Measurements from ENCODE around the gene PAK5. TPM values are rescaled to one million over a fixed set of nuclear protein-coding genes. Genes with fewer than 3 reads are reported as not detected.

PAK5 gene
- total and polyA plus RNA-seq, 2 donors from 2014 or later: 0.13 to 0.22 TPM

DNA sequence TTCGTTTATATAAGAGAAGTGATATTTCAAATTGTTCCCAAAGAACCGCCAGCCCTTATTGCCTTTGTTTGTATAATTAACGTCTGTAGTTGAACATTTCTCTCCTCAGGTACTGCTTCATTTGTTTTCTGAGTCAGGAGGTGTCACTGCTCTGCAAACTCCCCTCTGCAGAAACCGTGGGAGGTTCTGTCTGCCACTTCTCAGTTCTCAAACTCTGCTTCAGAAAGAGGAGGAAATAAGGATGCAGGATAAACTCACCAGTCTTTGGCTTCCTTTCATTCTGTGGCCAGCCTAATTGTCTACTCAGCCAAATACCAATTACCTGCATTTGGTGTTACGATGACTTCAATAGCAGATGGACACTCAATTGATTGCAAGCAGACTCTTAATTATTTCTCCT is 149.8 kb downstream of the PAK5 start:
- no peak for FAIRE-seq

DNA sequence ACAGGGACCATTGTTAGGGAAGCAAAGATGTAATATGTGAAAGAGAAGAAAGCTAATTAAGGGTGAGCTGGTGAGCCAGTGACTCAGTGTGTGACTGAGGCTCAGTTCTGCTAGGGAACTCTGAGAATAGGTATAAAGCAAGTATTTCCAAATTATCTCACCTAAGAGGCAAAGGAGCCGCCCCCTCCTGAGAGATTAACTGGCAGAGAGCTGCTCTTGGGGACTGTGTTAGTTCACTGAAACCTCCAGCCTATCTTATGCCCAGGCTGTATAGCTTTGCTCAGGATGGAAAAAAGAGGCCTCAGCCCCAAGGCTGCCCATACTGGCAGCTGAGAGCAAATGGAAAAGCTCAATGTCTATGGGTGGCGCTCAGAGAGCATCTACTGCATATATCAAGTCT is 152.0 kb downstream of the PAK5 start:
- FAIRE-seq (no peak), DNase-seq (no peak)
- H3K4me1 ChIP-seq (ENCODE audit: control insufficient read depth in 2 of 3, insufficient read depth in 2 of 3, low read depth in 1 of 3, low read length in 3 of 3): no peaks in the 10 kb centered on the region
- H3K27me3 ChIP-seq (ENCODE audit: control insufficient read depth, insufficient read depth, low read length): no peaks in the 10 kb centered on the region
- no peak overlapping the region for H3K4me3 ChIP-seq (ENCODE audit: low read length in 3 of 3)
- intact Hi-C loops (cut with DNase I): no loop called here
- H3K36me3 ChIP-seq (ENCODE audit: control insufficient read depth in 2 of 3, insufficient read depth in 3 of 3, low read length in 3 of 3): no peaks in the 10 kb centered on the region
- no peak overlapping the region for H3K27ac ChIP-seq (ENCODE audit: low read depth in 2 of 2, low read length in 2 of 2)
- H3K9me3 ChIP-seq (ENCODE audit: control insufficient read depth in 2 of 3, insufficient read depth in 1 of 3, low read length in 3 of 3): no peaks in the 10 kb centered on the region
- TF ChIP-seq, protein P1, sequence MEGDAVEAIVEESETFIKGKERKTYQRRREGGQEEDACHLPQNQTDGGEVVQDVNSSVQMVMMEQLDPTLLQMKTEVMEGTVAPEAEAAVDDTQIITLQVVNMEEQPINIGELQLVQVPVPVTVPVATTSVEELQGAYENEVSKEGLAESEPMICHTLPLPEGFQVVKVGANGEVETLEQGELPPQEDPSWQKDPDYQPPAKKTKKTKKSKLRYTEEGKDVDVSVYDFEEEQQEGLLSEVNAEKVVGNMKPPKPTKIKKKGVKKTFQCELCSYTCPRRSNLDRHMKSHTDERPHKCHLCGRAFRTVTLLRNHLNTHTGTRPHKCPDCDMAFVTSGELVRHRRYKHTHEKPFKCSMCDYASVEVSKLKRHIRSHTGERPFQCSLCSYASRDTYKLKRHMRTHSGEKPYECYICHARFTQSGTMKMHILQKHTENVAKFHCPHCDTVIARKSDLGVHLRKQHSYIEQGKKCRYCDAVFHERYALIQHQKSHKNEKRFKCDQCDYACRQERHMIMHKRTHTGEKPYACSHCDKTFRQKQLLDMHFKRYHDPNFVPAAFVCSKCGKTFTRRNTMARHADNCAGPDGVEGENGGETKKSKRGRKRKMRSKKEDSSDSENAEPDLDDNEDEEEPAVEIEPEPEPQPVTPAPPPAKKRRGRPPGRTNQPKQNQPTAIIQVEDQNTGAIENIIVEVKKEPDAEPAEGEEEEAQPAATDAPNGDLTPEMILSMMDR (IDR thresholded peaks at IDR 0.05; ENCODE audit: borderline replicate concordance, extremely low read depth, insufficient read depth): no peak
- no peak overlapping the region for H3K9ac ChIP-seq (ENCODE audit: low read length in 3 of 3)

More for the DNA sequence above, 149.8 kb downstream of the PAK5 start:
- Histone ChIP-seq H3K27ac (ENCODE audit: low read depth in 2 of 2, low read length in 2 of 2) (no peak overlapping the region), H3K27me3 (ENCODE audit: control insufficient read depth, insufficient read depth, low read length) (no peaks in the 10 kb centered on the region), H3K9me3 (ENCODE audit: control insufficient read depth in 2 of 3, insufficient read depth in 1 of 3, low read length in 3 of 3) (no peaks in the 10 kb centered on the region), H3K9ac (ENCODE audit: low read length in 3 of 3) (no peak overlapping the region), H3K4me3 (ENCODE audit: low read length in 3 of 3) (no peak overlapping the region), H3K4me1 (ENCODE audit: control insufficient read depth in 2 of 3, insufficient read depth in 2 of 3, low read depth in 1 of 3, low read length in 3 of 3) (no peaks in the 10 kb centered on the region), H3K36me3 (ENCODE audit: control insufficient read depth in 2 of 3, insufficient read depth in 3 of 3, low read length in 3 of 3) (no peaks in the 10 kb centered on the region)
- TF ChIP-seq, protein P1 (IDR thresholded peaks at IDR 0.05; ENCODE audit: borderline replicate concordance, extremely low read depth, insufficient read depth): no peak
- peak in 3 of 5 donors; percentile 43 to 65 (median 57) for DNase-seq
- intact Hi-C loops (cut with DNase I): no loop called here

DNA sequence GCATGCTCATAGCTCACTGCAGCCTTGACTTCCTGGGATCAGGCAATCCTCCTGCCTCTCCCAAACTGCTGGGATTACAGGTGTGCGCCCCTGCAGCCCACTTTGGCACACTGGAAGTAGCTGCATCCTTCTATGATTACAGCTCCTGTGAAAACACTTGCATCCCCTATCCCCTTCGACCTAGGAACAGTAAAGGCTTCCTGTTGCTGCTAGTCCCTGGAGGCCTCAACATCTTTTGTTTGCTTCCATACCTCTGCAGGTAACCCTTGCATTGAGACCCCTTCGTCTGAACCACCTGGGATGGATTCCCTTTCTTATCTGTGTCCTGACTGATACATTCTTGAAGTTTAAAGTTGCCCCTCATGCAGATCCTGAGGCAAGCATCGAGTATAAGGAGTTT is 152.4 kb downstream of the PAK5 start:
- TF ChIP-seq, protein P1 (IDR thresholded peaks at IDR 0.05; ENCODE audit: borderline replicate concordance, extremely low read depth, insufficient read depth): no peak
- no peak for FAIRE-seq
- Histone ChIP-seq H3K4me1 (ENCODE audit: control insufficient read depth in 2 of 3, insufficient read depth in 2 of 3, low read depth in 1 of 3, low read length in 3 of 3) (no peaks in the 10 kb centered on the region), H3K27ac (ENCODE audit: low read depth in 2 of 2, low read length in 2 of 2) (no peak overlapping the region), H3K27me3 (ENCODE audit: control insufficient read depth, insufficient read depth, low read length) (no peaks in the 10 kb centered on the region), H3K9ac (ENCODE audit: low read length in 3 of 3) (no peak overlapping the region), H3K36me3 (ENCODE audit: control insufficient read depth in 2 of 3, insufficient read depth in 3 of 3, low read length in 3 of 3) (no peaks in the 10 kb centered on the region), H3K9me3 (ENCODE audit: control insufficient read depth in 2 of 3, insufficient read depth in 1 of 3, low read length in 3 of 3) (no peaks in the 10 kb centered on the region), H3K4me3 (ENCODE audit: low read length in 3 of 3) (no peak overlapping the region)
- intact Hi-C loops (cut with DNase I): no loop called here
- DNase-seq: no peak

DNA sequence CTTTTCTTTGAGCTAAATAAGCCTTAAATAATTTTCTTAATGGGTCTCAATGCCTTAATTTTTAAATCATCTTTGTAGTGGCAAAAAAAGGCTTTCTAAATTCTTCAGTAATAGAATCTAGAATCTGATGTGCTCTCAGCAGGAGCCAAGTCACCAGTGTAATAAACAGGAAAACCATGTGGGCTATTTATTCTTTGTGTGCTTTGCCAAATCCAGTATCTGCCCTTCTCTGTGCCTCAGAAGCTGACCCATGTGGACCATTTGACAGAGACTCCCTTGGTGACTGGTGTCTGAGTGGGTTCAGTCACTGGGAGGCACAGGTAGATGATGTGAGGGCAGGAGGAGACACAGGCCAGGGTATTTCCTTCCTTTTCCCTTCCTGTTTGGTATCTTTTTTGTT is 152.9 kb downstream of the PAK5 start:
- no peaks in the 10 kb centered on the region for H3K36me3 ChIP-seq (ENCODE audit: control insufficient read depth in 2 of 3, insufficient read depth in 3 of 3, low read length in 3 of 3)
- DNase-seq (no peak), FAIRE-seq (no peak)
- no peaks in the 10 kb centered on the region for H3K4me1 ChIP-seq (ENCODE audit: control insufficient read depth in 2 of 3, insufficient read depth in 2 of 3, low read depth in 1 of 3, low read length in 3 of 3)
- intact Hi-C loops (cut with DNase I): no loop called here
- TF ChIP-seq, protein P1 (IDR thresholded peaks at IDR 0.05; ENCODE audit: borderline replicate concordance, extremely low read depth, insufficient read depth): no peak
- H3K4me3 ChIP-seq (ENCODE audit: low read length in 3 of 3): no peak overlapping the region
- H3K27ac ChIP-seq (ENCODE audit: low read depth in 2 of 2, low read length in 2 of 2): no peak overlapping the region
- no peaks in the 10 kb centered on the region for H3K9me3 ChIP-seq (ENCODE audit: control insufficient read depth in 2 of 3, insufficient read depth in 1 of 3, low read length in 3 of 3)
- no peak overlapping the region for H3K9ac ChIP-seq (ENCODE audit: low read length in 3 of 3)
- H3K27me3 ChIP-seq (ENCODE audit: control insufficient read depth, insufficient read depth, low read length): no peaks in the 10 kb centered on the region

Measured in kidney (tissue), 14 donors.